Stimulated activated CD8-positive, alpha-beta memory T cell treated with anti-CD3 and anti-CD28 coated beads, Interleukin-7, amount 100 ng/mL, for 4 hours (primary cell): ENCODE measurements around the gene PRRC2B.
A peak's percentile ranks its signal among the peaks of the same experiment; 100 is the strongest.
"Not testable (repeated sequence)": the region's sequence is repeated elsewhere in the genome, so short reads cannot be mapped to it uniquely, and the experiment has no call there.

ENCODE experiments used
- DNase-seq, 2 donors: peaks; one replicate each; pipeline ENCODE4 v3.0.0-alpha.2; 2020; ENCODE audit warnings: low read depth in 2 of 2

Gene PRRC2B

DNA sequence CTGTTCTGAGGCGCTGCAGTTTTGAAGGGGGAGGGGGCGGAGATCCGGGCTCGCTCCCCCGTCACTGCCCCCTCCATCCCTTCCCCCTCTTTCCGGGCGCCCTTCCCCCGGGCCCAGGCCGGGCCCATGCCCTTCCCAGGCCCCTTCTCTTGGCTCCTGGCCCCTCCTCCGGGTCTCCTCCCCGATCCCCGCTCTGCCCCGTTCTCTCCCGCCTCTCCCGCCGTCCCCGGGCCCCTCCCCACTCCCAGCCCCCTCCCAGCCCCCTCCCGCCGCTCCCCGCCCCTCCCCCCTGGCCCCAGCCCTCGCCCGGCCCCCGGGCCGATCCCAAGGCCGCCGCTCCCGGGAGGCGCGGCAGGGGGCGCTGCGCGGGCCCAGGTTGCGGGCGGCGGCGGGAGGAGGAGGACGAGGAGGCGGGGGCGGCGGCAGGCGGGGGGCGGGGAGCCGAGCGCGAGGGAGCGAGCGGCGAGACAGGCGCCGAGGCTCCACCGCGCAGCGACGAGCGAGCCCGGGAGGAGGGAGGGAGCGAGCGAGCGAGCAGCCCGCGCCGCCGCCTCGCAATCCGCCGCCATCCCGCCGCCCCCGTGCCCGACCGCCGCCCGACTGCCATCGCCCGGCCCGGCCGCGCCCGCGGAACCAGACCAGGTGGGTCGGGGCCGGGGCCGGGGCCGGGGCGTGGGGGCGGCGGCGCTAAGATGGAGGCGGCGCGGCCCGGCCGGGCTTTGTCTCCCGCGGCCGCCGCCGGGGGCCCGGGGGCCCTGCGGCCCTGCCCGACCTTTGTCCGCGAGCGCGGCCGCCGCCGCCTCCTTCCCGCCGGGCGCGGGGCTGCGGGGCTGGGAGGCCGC is at the start of gene PRRC2B:
Gene PRRC2B, plus strand, starts transcription at position 465 of the 842 bp plus-strand sequence. CDS start 36,059 bp downstream, outside the sequence.
- DNase-seq, result peak; percentile 64 to 85

DNA sequence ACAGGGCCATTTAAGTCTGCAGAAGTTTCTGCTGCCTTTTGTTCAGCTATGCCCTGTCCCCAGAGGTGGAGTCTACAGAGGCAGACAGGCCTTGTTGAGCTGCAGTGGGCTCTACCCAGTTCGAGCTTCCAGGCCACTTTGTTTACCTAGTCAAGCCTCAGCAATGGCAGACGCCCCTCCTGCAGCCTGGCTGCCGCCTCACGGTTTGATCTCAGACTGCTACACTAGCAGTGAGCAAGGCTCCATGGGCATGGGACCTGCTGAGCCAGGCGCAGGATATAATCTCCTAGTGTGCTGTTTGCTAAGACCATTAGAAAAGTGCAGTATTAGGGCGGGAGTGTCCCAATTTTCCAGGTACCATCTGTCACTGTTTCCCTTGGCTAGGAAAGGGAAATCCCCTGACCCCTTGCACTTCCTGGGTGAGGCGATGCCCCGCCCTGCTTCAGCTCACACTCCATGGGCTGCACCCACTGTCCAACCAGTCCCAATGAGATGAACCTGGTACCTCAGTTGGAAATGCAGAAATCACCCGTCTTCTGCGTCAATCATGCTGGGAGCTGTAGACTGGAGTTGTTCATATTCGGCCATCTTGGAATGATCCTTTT is 48.9 kb upstream of the PRRC2B start:
- not testable (repeated sequence) for DNase-seq

DNA sequence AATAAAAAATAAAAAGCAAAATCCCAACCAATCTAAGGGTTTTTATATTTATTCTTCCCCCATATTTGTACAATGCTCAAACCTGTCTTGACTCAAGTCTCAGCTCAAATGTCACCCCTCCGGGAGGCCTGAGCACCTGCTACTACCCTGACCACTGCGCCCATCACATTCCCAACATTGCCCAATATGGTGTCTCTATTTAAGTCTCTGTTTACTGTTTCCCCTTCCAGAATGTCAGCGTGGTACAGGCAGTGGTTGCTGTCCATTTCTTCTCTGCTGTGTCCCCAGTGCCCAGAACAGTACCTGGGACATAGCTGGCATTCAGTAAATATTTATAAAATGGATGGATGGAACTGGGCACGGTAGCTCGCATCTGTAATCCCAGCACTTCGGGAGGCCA is 47.3 kb upstream of the PRRC2B start:
- no peak for DNase-seq

DNA sequence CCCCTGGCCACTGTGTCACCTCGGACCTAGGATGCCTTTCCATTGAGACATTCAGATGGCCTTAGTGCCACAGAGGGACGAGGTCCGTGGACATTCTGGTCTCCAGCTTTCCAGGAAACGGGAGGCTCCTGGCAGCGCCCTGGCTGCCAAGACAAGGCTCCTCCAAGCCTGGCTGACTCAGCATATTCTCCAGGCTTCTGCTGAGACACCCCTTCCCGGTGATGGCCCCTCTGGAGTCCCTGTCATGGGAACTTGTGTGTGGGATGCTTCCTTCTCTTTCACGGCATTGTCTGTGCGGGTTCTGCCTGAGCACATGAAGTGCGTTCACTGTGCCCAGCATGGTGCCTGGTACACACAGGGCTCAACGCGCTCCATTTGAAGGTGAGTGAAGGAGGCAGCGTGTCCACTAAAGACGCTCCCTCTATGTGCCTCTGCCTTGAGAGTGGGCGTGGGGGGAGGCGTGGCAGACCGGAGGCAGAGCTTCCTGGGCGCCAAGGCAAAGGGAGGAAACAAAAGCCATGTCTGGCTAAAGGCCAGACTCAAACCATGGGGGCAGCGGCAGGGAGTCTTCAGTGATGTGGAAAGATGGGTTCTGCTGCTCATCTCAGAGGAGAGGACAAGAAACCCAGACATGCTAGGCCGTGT is 46.4 kb upstream of the PRRC2B start:
- no peak for DNase-seq

DNA sequence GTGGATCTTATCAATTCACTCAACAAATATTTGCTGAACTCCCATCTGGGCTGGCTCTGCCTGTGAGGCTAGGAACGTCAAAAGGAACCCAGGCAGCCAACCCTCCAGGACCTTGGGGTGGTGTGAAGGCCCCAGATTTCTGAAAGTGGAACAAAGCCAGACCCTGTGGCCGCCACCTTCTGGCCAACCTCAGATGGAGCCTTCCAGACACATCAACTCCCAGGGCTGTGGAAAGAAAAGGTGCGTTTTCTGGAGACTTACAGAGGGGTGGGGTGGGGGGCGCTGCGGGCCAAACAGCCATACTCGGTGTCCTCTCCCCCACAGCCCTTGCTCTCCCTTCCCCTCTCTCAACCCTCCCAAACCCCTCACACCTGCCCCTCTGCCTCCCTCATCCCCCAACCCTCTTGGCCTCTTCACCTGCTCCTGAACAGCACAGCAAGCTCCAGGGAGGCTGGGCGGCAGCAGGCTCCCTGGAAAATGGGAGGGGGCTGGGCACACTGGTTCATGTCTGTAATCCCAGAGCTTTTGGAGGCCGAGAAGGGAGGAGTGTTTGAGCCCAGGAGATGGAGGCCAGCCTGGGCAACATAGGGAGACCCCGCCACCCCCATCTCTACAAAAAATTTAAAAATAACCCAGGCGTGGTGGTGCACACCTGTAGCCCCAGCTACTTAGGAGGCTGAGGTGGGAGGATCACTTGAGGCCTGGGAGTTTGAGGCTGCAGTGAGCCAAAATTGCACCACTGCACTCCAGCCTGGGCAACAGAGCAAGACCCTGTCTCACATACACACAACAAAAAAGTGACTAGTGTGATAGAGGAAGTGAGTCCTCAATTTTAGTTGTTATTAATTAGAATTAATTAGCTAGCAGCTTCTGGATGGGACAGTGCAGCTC is 45.0 kb upstream of the PRRC2B start:
- DNase-seq, result no peak

DNA sequence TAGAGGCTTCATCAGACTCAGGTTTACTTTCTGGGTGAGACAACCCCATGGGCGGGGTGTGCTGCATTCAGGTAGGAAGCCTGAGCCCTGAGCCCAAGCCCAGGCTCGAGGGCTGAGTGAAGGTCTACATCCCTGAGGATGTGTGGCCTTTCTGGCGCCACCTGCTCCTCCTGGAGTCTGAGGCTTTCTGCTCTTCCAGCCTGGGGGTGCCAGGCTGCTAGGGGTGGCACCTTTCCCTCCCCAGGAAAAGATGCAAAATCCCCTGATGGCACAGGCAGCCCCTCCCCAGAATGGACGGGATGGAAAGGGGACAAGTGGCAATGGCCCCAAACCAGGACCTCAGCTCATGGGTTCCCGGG is 44.4 kb upstream of the PRRC2B start:
- no peak for DNase-seq

DNA sequence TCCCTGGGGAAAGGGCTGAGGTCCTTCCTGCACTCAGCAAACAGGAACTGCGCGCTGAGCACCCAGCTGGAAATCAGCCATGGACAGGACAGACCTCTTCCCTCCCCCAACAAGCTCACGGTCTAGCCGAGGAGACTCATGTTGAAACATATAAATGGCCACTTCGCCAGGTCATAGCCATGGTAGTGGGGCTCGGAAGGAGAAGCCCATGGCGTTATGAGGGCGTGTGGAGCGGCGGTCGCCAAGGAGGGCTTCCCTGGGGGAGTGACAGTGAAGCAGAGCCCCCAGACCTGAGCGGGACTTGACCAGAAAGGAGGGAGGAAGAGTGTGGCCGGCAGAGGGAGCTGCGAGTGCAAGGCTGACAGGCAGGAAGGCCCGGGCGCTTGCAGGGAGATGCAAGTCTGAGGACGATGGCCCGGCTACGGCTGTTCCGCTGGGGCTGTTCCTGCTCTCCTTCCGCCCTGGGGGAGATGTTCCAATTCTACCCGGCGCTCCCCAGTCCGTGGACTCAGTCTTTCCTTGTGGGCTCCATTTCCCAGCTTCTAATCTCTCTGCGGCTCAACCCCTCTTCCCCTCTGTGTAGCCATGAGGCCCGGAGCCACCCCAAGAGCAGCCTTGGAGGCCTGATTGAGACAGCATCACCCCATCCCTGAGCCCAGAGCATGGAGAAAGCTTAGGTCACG is 43.9 kb upstream of the PRRC2B start:
- peak; percentile 66 to 76 for DNase-seq

DNA sequence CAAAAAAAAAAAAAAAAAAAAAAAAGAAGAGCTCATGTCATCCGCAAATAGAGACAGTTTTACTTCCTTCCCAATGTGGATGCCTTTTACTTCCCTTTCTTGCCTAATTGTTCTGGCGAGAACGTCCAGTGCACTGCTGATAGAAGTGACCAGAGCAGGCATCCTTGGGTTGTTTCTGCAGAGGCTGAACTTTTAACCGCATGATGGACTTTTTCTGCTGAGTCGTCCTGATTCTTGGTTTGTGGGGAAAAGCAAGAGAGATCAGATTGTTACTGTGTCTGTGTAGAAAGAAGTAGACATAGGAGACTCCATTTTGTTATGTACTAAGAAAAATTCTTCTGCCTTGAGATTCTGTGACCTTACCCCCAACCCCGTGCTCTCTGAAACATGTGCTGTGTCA is 37.4 kb upstream of the PRRC2B start:
- not testable (repeated sequence) for DNase-seq

DNA sequence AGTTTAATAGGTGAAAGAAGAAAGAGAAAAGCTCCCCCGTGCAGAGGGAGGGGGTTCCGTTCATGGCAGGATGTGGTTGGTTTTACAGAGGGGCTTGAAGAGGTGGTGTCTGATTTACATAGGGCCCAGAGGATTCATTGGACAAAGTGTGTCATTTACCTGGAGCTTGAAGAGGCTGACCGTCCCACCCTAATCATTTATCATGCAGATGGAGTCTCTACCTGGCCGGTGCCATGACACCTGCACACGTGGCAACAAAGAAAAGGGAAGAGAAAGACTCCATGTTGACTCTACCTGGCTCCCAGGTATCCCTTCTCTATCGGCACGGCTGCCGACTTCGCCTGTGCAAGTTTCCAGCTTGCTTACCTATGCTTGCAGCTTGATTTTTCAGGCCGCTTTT is 35.3 kb upstream of the PRRC2B start:
- DNase-seq, result no peak

DNA sequence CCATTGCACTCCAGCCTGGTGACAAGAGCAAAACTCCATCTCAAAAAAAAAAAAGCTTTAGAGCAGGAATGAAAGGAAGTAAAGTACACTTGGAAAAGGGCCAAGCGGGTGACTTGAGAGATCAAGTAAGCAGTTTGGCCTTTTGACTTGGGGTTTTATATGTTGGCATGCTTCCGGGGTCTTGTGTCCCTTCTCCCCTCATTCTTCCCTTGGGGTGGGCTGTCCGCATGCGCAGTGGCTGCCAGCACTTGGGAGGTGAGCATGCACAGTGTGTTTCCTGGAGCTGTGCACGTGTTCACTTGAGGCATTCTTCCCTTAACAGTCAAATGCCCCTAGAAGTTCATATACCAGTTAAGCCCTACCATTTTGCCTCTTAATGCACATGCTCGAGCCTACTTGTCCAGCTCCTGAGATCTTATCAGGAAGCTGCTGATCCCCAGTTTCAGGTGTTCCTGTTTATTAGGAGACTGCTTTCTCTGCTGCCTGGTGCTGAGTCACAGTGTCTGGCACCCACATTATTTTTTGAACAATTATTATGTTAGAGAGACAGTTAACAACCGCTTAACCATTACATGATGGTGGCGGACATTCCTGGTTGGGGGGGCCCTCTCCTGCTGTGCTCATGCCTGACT is 32.6 kb upstream of the PRRC2B start:
- DNase-seq, result no peak

DNA sequence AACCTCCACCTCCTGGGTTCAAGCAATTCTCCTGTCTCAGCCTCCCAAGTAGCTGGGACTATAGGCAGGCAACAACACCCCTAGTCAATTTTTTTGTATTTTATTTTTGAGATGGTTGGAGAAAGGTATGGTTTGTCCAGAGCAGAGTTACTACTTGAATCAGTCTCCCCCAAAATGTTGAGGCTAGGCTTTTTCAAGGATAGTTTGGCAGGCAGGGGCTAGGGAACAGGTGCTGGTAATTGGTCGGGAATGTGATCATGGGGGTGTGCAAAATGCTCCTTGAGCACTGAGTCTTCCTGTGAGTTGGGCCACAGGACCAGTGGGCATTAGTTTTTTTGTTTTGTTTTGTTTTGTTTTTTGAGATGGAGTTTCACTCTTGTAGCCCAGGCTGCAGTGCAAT is 28.3 kb upstream of the PRRC2B start:
- no peak for DNase-seq

DNA sequence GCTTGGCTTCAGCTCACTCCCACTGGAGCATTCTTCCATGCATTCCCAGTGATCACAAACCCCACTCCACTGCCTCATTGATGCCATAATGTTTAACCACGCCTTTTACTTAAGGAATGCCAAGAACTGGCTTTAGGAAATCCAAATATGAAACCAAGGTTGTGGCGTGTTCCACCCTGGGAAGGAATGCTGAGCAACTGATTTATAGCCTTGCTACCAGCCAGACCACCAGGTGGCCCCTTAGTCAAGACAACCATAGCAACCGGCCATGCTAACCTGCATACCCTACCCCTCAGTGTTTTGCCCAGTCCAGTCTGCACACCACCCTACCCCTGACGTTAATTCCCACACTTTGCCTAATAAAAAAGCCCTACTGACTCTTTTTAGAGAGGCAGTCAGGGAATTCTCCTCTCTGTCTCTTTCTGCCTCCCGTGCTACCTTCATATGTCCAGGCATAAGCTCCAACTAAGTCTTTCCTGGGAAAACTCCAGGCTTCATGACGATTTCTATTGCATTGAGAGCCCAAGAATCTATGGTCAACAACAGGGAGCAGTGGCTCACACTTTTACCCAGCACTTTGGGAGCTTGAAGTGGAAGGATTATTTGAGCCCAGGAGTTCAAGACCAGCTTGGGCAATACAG is 27.0 kb upstream of the PRRC2B start:
- DNase-seq, result no peak

DNA sequence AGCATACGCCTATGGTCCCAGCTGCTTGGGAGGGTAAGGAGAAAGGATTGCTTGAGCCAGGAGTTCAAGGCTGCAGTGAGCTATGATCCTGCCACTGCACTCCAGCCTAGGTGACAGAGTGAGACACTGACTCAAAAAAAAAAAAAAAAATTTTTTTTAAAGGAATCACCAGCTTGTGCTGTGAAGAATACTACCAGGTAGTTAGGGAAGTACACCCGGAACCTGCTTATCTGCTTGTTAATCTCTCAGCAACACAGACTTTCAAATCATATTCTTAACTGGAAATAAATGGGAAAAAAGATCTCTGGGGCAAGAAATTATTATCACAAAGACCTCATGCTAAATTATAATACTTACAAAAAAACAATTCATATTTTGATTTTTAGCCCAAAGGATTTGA is 26.4 kb upstream of the PRRC2B start:
- DNase-seq, result no peak

DNA sequence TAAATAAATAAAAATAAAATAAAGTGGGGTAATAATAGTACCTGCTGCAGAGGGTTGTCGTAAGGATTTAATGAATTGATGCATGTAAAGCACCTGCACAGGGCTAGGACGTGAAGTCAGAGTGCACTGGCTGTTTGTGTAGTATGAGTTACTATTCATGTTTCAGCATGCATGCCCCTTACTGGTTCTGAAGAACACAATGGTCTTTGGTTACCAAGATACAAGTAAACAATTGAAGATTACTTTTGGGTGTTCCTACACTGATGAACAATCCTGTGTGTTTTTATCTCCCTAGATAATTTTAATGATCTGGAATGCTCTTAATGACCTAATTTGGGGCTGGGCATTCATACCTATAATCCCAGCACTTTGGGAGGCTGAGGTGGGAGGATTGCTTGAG is 23.2 kb upstream of the PRRC2B start:
- no peak for DNase-seq

DNA sequence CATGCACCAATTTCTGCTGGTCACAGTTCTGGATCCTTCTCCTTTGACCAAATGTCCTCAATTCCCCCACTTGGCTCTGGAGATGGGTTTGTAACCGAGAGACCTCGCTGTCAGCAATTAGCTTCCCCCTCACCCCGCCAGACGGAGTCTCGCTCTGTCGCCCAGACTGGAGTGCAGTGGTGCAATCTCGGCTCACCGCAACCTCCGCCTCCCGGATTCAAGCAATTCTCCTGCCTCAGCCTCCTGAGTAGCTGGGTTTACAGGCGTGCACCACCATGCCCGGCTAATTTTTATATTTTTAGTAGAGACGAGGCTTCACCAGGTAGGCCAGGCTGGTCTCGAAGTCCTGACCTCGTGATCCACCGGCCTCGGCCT is 21.3 kb upstream of the PRRC2B start:
- not testable (repeated sequence) for DNase-seq

DNA sequence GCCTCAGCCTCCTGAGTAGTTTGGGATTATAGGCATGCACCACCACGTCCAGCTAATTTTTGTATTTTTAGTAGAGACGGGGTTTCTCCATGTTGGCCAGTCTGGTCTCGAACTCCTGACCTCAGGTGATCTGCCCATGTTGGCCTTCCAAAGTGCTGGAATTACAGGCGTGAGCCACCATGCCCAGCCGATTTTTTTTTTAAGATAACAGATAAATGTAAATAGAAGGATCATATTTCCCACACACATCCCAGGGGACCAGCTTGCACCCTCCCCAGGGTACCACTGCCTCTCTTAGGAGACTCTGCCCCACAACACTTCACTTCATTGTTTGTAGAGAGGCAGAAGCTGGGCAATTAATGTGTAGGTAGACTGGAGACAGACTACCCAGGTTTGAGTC is 19.2 kb upstream of the PRRC2B start:
- not testable (repeated sequence) for DNase-seq

DNA sequence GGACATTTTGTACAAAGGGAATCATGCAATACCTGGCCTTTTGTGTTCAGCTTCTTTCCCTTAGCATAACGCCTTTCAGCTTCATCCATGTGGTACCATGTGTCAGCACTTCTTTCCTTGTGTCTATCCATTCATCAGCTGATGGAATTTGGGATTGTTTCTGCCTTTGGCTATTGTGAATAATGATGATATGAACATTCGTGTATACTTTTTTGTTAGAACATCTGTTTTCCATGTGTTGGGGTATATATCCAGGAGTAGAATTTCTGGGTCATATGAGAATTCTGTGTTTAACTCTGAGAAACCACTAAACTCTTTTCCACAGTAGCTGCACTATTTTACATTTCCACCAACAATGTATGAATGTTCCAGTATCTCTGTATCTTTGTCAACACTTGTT is 14.8 kb upstream of the PRRC2B start:
- DNase-seq, result no peak

DNA sequence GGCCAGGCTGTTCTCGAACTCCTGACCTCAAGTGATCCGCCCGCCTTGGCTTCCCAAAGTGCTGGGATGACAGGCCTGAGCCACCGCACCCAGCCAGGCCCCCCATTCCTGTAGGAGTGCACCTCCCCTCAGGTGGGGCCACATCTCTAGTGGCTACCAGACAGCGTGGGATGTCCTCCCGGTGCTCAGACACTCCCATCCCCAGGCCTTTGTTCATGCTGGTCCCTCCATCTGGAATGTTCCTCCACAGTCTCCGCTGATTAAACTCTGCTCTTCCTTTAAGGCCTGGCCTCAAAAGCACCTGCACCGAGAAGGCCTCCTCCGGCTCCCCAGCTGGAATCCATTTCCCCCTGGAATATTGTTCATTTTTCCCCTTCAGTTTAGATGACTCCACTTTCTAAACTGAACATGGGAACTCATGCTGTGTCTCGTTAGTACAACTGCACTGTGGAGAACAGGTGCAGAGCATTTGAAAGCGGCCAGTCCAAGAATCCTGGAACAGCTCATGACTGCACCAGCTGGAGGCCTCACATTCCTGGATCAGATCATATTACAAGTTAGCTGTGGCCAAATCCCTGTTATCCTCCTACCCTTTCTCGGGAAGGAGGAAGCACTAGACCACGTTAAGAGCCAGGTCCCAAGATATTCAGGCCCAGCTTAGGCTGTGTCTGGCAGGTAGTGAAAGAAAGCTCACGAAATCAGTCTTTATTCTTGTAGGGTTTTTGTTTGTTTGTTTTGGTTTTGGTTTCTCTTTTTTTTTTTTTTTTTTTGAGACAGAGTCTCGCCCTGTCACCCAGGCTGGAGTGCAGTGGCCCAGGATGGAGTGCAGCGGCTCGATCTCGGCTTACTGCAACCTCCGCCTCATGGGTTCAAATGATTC is 10.8 kb upstream of the PRRC2B start:
- DNase-seq, result no peak

DNA sequence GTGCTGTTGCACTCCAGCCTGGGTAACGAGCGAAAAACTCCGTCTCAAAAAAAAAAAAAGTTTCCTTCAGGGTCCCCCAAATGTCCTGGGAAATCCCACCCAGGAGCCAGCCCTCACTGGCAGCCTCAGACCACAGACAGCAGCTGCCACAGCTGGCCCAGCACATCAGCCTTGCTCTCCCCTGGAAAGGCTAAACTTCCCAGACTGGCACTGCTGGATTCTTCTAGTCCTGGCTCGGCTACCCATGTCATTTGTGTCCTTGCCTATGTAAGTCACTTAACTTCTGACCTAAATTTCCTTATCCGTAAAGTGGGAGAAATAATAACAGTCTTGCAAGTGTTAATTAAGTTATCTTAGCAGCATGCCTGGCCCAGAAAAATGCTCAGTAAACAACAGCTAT is 8.6 kb upstream of the PRRC2B start:
- DNase-seq, result no peak
